NCI-H1417 (cell line): ENCODE results near the gene JAG2.
A peak's percentile ranks its signal among the peaks of the same experiment; 100 is the strongest.

ENCODE experiments used
- DNase-seq, 3 experiments: peaks; one replicate each; lab custom pipeline; 2025; lab: John Stamatoyannopoulos, UW

Gene JAG2

DNA sequence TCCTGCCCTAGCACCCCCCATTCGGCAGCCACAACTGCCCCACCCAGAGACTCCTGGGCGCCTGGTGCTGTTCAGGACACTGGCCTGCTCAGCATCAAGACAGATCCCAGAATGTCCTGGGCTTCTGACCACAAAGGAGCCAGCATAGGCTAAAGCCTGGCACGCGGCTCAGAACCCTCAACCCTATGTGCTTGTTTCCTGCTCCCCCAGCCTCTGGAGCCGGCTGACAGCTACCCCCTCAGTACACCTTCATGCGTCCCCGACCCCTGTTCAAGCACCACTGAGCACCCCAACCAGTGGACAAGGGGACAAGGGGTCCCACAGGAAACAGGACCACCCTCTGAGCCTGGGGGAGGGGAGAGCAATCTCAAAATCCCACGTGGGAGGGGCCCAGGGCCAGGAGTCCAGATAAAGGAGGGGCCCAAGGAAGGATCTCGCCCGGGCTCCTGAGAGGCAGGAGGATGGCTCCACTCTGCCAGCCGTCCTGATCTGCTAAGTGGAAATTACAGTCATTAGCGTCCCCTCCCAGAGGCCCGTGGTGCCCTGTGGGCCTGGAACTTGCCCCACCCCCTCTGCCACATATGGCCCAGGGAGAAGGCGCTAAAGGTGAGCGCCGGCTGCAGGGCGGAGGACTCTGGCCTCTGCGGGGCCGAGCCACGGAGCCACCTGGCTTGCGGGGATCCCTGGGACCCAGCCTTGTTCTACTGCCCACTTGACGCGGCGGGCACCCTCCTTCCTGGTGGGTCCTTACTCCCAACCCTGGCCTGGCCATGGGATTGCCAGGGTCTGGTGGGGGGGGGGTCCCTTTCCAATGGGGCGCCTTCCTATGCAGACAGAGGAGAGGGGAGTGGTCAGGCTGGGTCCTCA lies 76.2 kb downstream of the JAG2 start:
- DNase-seq, result peak in 2 of 3 experiments; percentile 49 to 75

GRCh38 chr14:105091517-105092170 lies 76.9 kb downstream of the JAG2 start:
- DNase-seq, result peak in 2 of 3 experiments; percentile 32 to 43

- DNase-seq, result peak in 1 of 3 experiments; percentile 69
Measured at GRCh38 chr14:105091054-105091516, 77.5 kb downstream of the JAG2 start.
